HCT116 (cell line): ENCODE results near the gene TBCD. TPM values are rescaled to one million over a fixed set of nuclear protein-coding genes. Genes with fewer than 3 reads are reported as not detected.

Source experiments
- ATAC-seq: fragments of 200-7000 bp; cut with Tn5 transposase; 2 replicates; pipeline ENCODE4 v1.9.1; 2020; ENCODE audit warnings: mild to moderate bottlenecking, moderate library complexity
- BruUV-seq: library from RNA; stranded (reverse); fragments of 400-500 nt; replicated peaks from 2 replicates; lab custom pipeline; 2021; lab: Mats Ljungman, UMichigan
- CTCF ChIA-PET: fragments of 300-600 bp; sonication (Branson Sonifier 250); formaldehyde crosslinking; loops from one replicate; lab custom pipeline; 2021; ENCODE audit warnings: antibody characterized with exemption; lab: Charles Lee
- POLR2A ChIA-PET: fragments of 300-600, 350-600 bp; sonication (Branson Sonifier 250); formaldehyde crosslinking; loops from one replicate; lab custom pipeline; 2021; ENCODE audit warnings: antibody characterized with exemption; lab: Charles Lee
- RAD21 ChIA-PET, 2 experiments: fragments of 300-600 bp; sonication (Branson Sonifier 250); formaldehyde crosslinking; loops; one replicate each; lab custom pipeline; 2023; ENCODE audit warnings: low total read pairs in 2 of 2; ENCODE audit not compliant: uncharacterized antibody in 2 of 2, unreplicated experiment in 2 of 2, low non-redundant PET in 1 of 2; lab: Charles Lee
- DNase-seq: peaks from one replicate; pipeline ENCODE4 v3.0.0-alpha.2; 2010; ENCODE audit warnings: low read depth, low spot score
- H2AFZ ChIP-seq: fragments of 200-600 bp; shearing (Covaris generic), sonication (generic); 2 replicates; pipeline ENCODE4 v1.6.1; 2017; ENCODE audit warnings: low read depth, mixed run types, mixed read lengths, antibody characterized with exemption, low read length; ENCODE audit not compliant: poor library complexity, severe bottlenecking
- H3K27ac ChIP-seq: 2 replicates; pipeline ENCODE4 v1.5.1; 2012; ENCODE audit warnings: low read depth, low read length
- H3K27me3 ChIP-seq: fragments of 200-600 bp; sonication (generic); 2 replicates; pipeline ENCODE4 v1.6.1; 2016; ENCODE audit warnings: mixed run types, low read length, mixed read lengths; ENCODE audit not compliant: insufficient read depth
- H3K36me3 ChIP-seq, 2 experiments: fragments of 200-500 bp in 1 of 2; fragments of 200-600 bp in 1 of 2; sonication (Bioruptor generic) in 1 of 2; sonication (generic) in 1 of 2; 2 replicates each; pipeline versions ENCODE4 v1.5.1 to v1.6.1; 2014 to 2016; ENCODE audit warnings: low read length in 2 of 2, inconsistent platforms in 1 of 2, mixed read lengths in 1 of 2, mixed run types in 1 of 2; ENCODE audit not compliant: insufficient read depth in 2 of 2, control insufficient read depth in 1 of 2
- H3K4me1 ChIP-seq, 2 experiments: fragments of 200-600 bp in 1 of 2; sonication (generic) in 1 of 2; 2 replicates each; pipeline versions ENCODE4 v1.5.1 to v1.6.1; 2012 to 2017; ENCODE audit warnings: low read length in 2 of 2, inconsistent platforms in 1 of 2, mild to moderate bottlenecking in 1 of 2, mixed read lengths in 1 of 2, mixed run types in 1 of 2, moderate library complexity in 1 of 2; ENCODE audit not compliant: insufficient read depth in 2 of 2, control insufficient read depth in 1 of 2
- H3K4me2 ChIP-seq: fragments of 200-600 bp; sonication (generic); 2 replicates; pipeline ENCODE4 v1.6.1; 2017; ENCODE audit warnings: mixed run types, low read length, mixed read lengths
- H3K4me3 ChIP-seq, 2 experiments: fragments of 200-600 bp in 1 of 2; sonication (generic) in 1 of 2; replicated peaks in 1 of 2; 2 replicates each; pipeline ENCODE4 v1.5.1; 2011 to 2016; ENCODE audit warnings: low read length in 2 of 2, control low read depth in 1 of 2, low read depth in 1 of 2, mild to moderate bottlenecking in 1 of 2, mixed read lengths in 1 of 2, mixed run types in 1 of 2
- H3K79me2 ChIP-seq: fragments of 200-600 bp; sonication (generic); 2 replicates; pipeline ENCODE4 v1.6.1; 2017; ENCODE audit warnings: mild to moderate bottlenecking, mixed run types, low read length, moderate library complexity, mixed read lengths; ENCODE audit not compliant: insufficient read depth
- H3K9ac ChIP-seq: fragments of 200-600 bp; sonication (generic); 2 replicates; pipeline ENCODE4 v1.6.1; 2016; ENCODE audit warnings: low read length, mixed read lengths
- H3K9me2 ChIP-seq: fragments of 200-600 bp; sonication (generic), shearing (Covaris generic); 2 replicates; pipeline ENCODE4 v1.6.1; 2017; ENCODE audit warnings: mixed run types, mild to moderate bottlenecking, moderate library complexity; ENCODE audit not compliant: insufficient read depth
- H3K9me3 ChIP-seq, 2 experiments: fragments of 200-500 bp in 1 of 2; fragments of 200-600 bp in 1 of 2; sonication (Bioruptor generic) in 1 of 2; sonication (generic) in 1 of 2; 2 replicates each; pipeline ENCODE4 v1.6.1; 2014 to 2017; ENCODE audit warnings: low read length in 2 of 2, mixed read lengths in 2 of 2, inconsistent platforms in 1 of 2, low read depth in 1 of 2, mild to moderate bottlenecking in 1 of 2, mixed run types in 1 of 2, moderate library complexity in 1 of 2; ENCODE audit not compliant: control insufficient read depth in 1 of 2, insufficient read depth in 1 of 2
- H4K20me1 ChIP-seq: fragments of 200-600 bp; sonication (generic), shearing (Covaris generic); 2 replicates; pipeline ENCODE4 v1.6.1; 2017; ENCODE audit warnings: mixed run types, mild to moderate bottlenecking, moderate library complexity; ENCODE audit not compliant: insufficient read depth
- CBX3 ChIP-seq: IDR thresholded peaks from 2 replicates; pipeline ENCODE4 v1.6.1; 2012; ENCODE audit warnings: low read depth
- CTCF ChIP-seq, 3 experiments: fragments of 200-600 bp in 1 of 3; sonication (generic) in 1 of 3; IDR thresholded peaks in 2 of 3; conservative IDR thresholded peaks in 1 of 3; 2 replicates each; pipeline ENCODE4 v1.5.1; 2012 to 2017; ENCODE audit warnings: low read depth in 2 of 3, low read length in 2 of 3, antibody characterized with exemption in 1 of 3, borderline replicate concordance in 1 of 3, control low read depth in 1 of 3, mild to moderate bottlenecking in 1 of 3, mixed read lengths in 1 of 3, mixed run types in 1 of 3, moderate library complexity in 1 of 3; ENCODE audit not compliant: insufficient read depth in 1 of 3
- EGR1 ChIP-seq: IDR thresholded peaks from 2 replicates; pipeline ENCODE4 v1.6.1; 2012; ENCODE audit warnings: low read depth
- ELF1 ChIP-seq: IDR thresholded peaks from 2 replicates; pipeline ENCODE4 v1.6.1; 2012; ENCODE audit warnings: low read depth, borderline replicate concordance
- EZH2 ChIP-seq: fragments of 200-600 bp; sonication (generic); IDR thresholded peaks from 2 replicates; pipeline ENCODE4 v1.6.1; 2017; ENCODE audit warnings: antibody characterized with exemption, mixed run types
- EZH2phosphoT487 ChIP-seq: fragments of 200-600 bp; IDR thresholded peaks from 2 replicates; pipeline ENCODE4 v1.6.1; 2018; ENCODE audit warnings: antibody characterized with exemption, borderline replicate concordance
- FOSL1 ChIP-seq: IDR thresholded peaks from 2 replicates; pipeline ENCODE4 v1.6.1; 2012; ENCODE audit warnings: low read depth
- JUND ChIP-seq: IDR thresholded peaks from 2 replicates; pipeline ENCODE4 v1.6.1; 2012
- POLR2A ChIP-seq: IDR thresholded peaks from 2 replicates; pipeline ENCODE4 v1.7.0; 2011; ENCODE audit warnings: borderline replicate concordance; ENCODE audit not compliant: insufficient read depth, insufficient read length; ENCODE audit errors: extremely low read depth
- POLR2AphosphoS5 ChIP-seq: IDR thresholded peaks from 2 replicates; pipeline ENCODE4 v1.6.1; 2011; ENCODE audit warnings: mild to moderate bottlenecking, low read depth, low read length, moderate library complexity
- RAD21 ChIP-seq: IDR thresholded peaks from 2 replicates; pipeline ENCODE4 v1.6.1; 2012; ENCODE audit warnings: low read depth, mild to moderate bottlenecking
- SIN3A ChIP-seq: IDR thresholded peaks from 2 replicates; pipeline ENCODE4 v1.6.1; 2012; ENCODE audit warnings: low read depth
- SRF ChIP-seq: IDR thresholded peaks from 2 replicates; pipeline ENCODE4 v1.6.1; 2012; ENCODE audit warnings: low read depth
- TCF7L2 ChIP-seq: IDR thresholded peaks from 2 replicates; pipeline ENCODE4 v1.7.0; 2011; ENCODE audit warnings: borderline replicate concordance, inconsistent platforms; ENCODE audit not compliant: insufficient read depth, insufficient read length; ENCODE audit errors: extremely low read depth
- YY1 ChIP-seq: IDR thresholded peaks from 2 replicates; pipeline ENCODE4 v1.6.1; 2011; ENCODE audit warnings: low read length, low read depth, moderate library complexity, mild to moderate bottlenecking; ENCODE audit not compliant: insufficient replicate concordance; ENCODE audit errors: extremely low read depth
- ZBTB33 ChIP-seq: IDR thresholded peaks from 2 replicates; pipeline ENCODE4 v1.6.1; 2011; ENCODE audit warnings: mild to moderate bottlenecking, low read length, moderate library complexity; ENCODE audit not compliant: insufficient replicate concordance; ENCODE audit errors: extremely low read depth
- intact Hi-C: fragments of 100-400 bp; cut with micrococcal nuclease; formaldehyde crosslinking; loops from 2 replicates; pipeline ENCODE4 v1.10.0; 2022
- total RNA-seq: library from RNA; stranded (reverse); gene quantifications from one replicate; pipeline ENCODE4 v1.2.1, GENCODE V29; 2021; ENCODE audit not compliant: unreplicated experiment
- TF ChIP-seq, protein P1 (sequence below): IDR thresholded peaks from 2 replicates; pipeline ENCODE4 v1.6.1; 2012
- TF ChIP-seq, protein P2 (sequence below): IDR thresholded peaks from 2 replicates; pipeline ENCODE4 v1.6.1; 2012; ENCODE audit warnings: low read depth
- TF ChIP-seq, protein P3 (sequence below): IDR thresholded peaks from 2 replicates; pipeline ENCODE4 v1.6.1; 2012

TBCD gene
- total RNA-seq, 1 experiment from 2014 or later: 152 TPM

DNA sequence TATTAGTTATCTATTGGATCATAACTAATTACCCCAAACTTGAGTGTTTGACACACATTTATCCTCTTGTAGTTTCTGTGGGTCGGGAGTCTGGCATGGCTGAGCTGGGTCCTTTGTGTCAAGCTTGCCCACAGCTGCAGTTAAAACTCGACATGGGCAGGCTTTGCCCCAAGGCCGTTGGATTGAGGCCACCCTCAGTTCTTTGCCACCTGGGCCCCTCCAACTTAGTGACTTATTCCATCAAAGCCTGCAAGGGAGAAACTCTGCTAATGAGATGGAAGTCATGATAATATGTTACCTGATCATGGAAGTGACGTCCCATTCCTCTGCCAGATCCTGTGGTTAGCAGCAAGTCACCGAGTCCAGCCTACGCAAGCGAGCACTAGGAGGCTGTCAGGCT lies 17.2 kb downstream of the TBCD start (continued):
- no peak for TF ChIP-seq TCF7L2
- no peak for TF ChIP-seq SRF
- TF ChIP-seq EGR1: no peak
- no peak for TF ChIP-seq ZBTB33
- TF ChIP-seq, all 23 proteins: peak for 0

GRCh38 chr17:82772026-82772425 lies 20.2 kb downstream of the TBCD start:
- intact Hi-C loops: no loop called here
- peaks cover 29 to 54% of the 10 kb centered on the region in 2 experiments for H3K36me3 ChIP-seq
- H4K20me1 ChIP-seq: no peaks in the 10 kb centered on the region
- H3K9me3 ChIP-seq: no peaks in the 10 kb centered on the region
- H3K27me3 ChIP-seq: no peaks in the 10 kb centered on the region
- H3K9me2 ChIP-seq: no peaks in the 10 kb centered on the region
- H3K27ac ChIP-seq: no peak overlapping the region
- no peaks in the 10 kb centered on the region for H3K4me1 ChIP-seq
- no peak overlapping the region for H3K9ac ChIP-seq
- DNase-seq: no peak
- no peak overlapping the region for H3K4me2 ChIP-seq
- no TSS peak for BruUV-seq
- POLR2A ChIA-PET: no interaction called here
- CTCF ChIA-PET: interaction anchor here (1.6 kb wide), 1 partner anchor 10 kb away, joined by 4 read pairs; no protein-coding TSS in a partner anchor
- TF ChIP-seq JUND (no peak), EZH2 (no peak), POLR2AphosphoS5 (no peak), POLR2A (no peak), EGR1 (no peak), RAD21 (no peak), EZH2phosphoT487 (no peak), FOSL1 (no peak), CTCF (IDR thresholded peaks at IDR 0.05 in 2 of 3, conservative IDR thresholded peaks at IDR 0.05 in 1 of 3; ENCODE audit: borderline replicate concordance in 1 of 3, insufficient read depth in 1 of 3, low read depth in 2 of 3, low read length in 2 of 3) (no peak), SIN3A (no peak), ELF1 (no peak), CBX3 (no peak), YY1 (no peak), TCF7L2 (no peak)
- TF ChIP-seq, protein P1, sequence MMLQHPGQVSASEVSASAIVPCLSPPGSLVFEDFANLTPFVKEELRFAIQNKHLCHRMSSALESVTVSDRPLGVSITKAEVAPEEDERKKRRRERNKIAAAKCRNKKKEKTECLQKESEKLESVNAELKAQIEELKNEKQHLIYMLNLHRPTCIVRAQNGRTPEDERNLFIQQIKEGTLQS: no peak
- TF ChIP-seq, protein P2, sequence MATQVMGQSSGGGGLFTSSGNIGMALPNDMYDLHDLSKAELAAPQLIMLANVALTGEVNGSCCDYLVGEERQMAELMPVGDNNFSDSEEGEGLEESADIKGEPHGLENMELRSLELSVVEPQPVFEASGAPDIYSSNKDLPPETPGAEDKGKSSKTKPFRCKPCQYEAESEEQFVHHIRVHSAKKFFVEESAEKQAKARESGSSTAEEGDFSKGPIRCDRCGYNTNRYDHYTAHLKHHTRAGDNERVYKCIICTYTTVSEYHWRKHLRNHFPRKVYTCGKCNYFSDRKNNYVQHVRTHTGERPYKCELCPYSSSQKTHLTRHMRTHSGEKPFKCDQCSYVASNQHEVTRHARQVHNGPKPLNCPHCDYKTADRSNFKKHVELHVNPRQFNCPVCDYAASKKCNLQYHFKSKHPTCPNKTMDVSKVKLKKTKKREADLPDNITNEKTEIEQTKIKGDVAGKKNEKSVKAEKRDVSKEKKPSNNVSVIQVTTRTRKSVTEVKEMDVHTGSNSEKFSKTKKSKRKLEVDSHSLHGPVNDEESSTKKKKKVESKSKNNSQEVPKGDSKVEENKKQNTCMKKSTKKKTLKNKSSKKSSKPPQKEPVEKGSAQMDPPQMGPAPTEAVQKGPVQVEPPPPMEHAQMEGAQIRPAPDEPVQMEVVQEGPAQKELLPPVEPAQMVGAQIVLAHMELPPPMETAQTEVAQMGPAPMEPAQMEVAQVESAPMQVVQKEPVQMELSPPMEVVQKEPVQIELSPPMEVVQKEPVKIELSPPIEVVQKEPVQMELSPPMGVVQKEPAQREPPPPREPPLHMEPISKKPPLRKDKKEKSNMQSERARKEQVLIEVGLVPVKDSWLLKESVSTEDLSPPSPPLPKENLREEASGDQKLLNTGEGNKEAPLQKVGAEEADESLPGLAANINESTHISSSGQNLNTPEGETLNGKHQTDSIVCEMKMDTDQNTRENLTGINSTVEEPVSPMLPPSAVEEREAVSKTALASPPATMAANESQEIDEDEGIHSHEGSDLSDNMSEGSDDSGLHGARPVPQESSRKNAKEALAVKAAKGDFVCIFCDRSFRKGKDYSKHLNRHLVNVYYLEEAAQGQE: no peak
- TF ChIP-seq, protein P3, sequence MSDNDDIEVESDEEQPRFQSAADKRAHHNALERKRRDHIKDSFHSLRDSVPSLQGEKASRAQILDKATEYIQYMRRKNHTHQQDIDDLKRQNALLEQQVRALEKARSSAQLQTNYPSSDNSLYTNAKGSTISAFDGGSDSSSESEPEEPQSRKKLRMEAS: no peak
- TF ChIP-seq, all 23 proteins: peak for 0
- ATAC-seq: no peak
- Histone ChIP-seq H2AFZ (no peak overlapping the region), H3K79me2 (peaks cover 17% of the 10 kb centered on the region; the same call in 1 of the 2 replicates), H3K4me3 (no peak overlapping the region)
- RAD21 ChIA-PET: no interaction called here
